PC-9 (cell line): ENCODE measurements around the gene FGF1. TPM values are rescaled to one million over a fixed set of nuclear protein-coding genes. Genes with fewer than 3 reads are reported as not detected.
A peak's percentile ranks its signal among the peaks of the same experiment; 100 is the strongest.

Experiments used
- BruUV-seq: library from RNA; stranded (reverse); fragments of 400-500 nt; replicated peaks from 2 replicates; lab custom pipeline; 2021; lab: Mats Ljungman, UMichigan
- CTCF ChIA-PET: fragments of 300-600 bp; sonication (Branson Sonifier 250); formaldehyde crosslinking; loops from one replicate; lab custom pipeline; 2022; ENCODE audit warnings: antibody characterized with exemption; lab: Charles Lee
- POLR2A ChIA-PET: fragments of 300-600 bp; sonication (Branson Sonifier 250); formaldehyde crosslinking; loops from one replicate; lab custom pipeline; 2022; ENCODE audit warnings: antibody characterized with exemption; ENCODE audit not compliant: unreplicated experiment; lab: Charles Lee
- DNase-seq, 2 experiments: peaks; one replicate each; pipeline versions ENCODE4 v3.0.0 to v3.0.0-alpha.2; 2015 to 2022; ENCODE audit warnings: mixed read lengths in 1 of 2
- H2AFZ ChIP-seq: fragments of 200-600 bp; sonication (generic); 2 replicates; pipeline ENCODE4 v1.8.1; 2017; ENCODE audit warnings: antibody characterized with exemption
- H3F3A ChIP-seq: fragments of 200-600 bp; sonication (generic); 2 replicates; pipeline ENCODE4 v1.8.1; 2017; ENCODE audit warnings: antibody characterized with exemption, mild to moderate bottlenecking, low read depth; ENCODE audit not compliant: insufficient read depth
- H3K27ac ChIP-seq: fragments of 200-600 bp; sonication (generic); 2 replicates; pipeline ENCODE4 v1.6.1; 2016; ENCODE audit warnings: mixed run types
- H3K27me3 ChIP-seq: fragments of 200-600 bp; sonication (generic); 2 replicates; pipeline ENCODE4 v1.6.1; 2016; ENCODE audit warnings: low read depth, mixed run types; ENCODE audit not compliant: insufficient read depth
- H3K36me3 ChIP-seq: fragments of 200-600 bp; sonication (generic); 2 replicates; pipeline ENCODE4 v1.6.1; 2016; ENCODE audit warnings: low read depth, mixed run types
- H3K4me1 ChIP-seq: fragments of 200-600 bp; sonication (generic); replicated peaks from 2 replicates; pipeline ENCODE4 v1.6.1; 2016; ENCODE audit warnings: mixed run types; ENCODE audit not compliant: insufficient read depth
- H3K4me2 ChIP-seq: fragments of 200-600 bp; sonication (generic); 2 replicates; pipeline ENCODE4 v1.6.1; 2017; ENCODE audit warnings: mixed run types
- H3K4me3 ChIP-seq: fragments of 200-600 bp; sonication (generic); 2 replicates; pipeline ENCODE4 v1.6.1; 2016; ENCODE audit warnings: mixed run types
- H3K79me2 ChIP-seq: fragments of 200-600 bp; sonication (generic); 2 replicates; pipeline ENCODE4 v1.6.1; 2017; ENCODE audit warnings: low read depth, mixed run types
- H3K9me2 ChIP-seq: fragments of 200-600 bp; sonication (generic); 2 replicates; pipeline ENCODE4 v1.8.1; 2017; ENCODE audit warnings: mild to moderate bottlenecking; ENCODE audit not compliant: insufficient read depth
- H3K9me3 ChIP-seq: fragments of 200-600 bp; sonication (generic); 2 replicates; pipeline ENCODE4 v1.8.1; 2016; ENCODE audit warnings: low read depth; ENCODE audit not compliant: insufficient read depth
- H4K20me1 ChIP-seq: fragments of 200-600 bp; sonication (generic); 2 replicates; pipeline ENCODE4 v1.8.1; 2017; ENCODE audit not compliant: insufficient read depth
- CTCF ChIP-seq: fragments of 200-600 bp; sonication (generic); conservative IDR thresholded peaks from 2 replicates; pipeline ENCODE4 v1.6.1; 2017; ENCODE audit warnings: mixed run types, antibody characterized with exemption, mild to moderate bottlenecking, moderate library complexity
- EZH2 ChIP-seq: fragments of 200-600 bp; sonication (generic); IDR thresholded peaks from 2 replicates; pipeline ENCODE4 v1.8.0; 2017; ENCODE audit warnings: antibody characterized with exemption, low read depth
- intact Hi-C: fragments of 100-400 bp; cut with micrococcal nuclease; formaldehyde crosslinking; loops from one replicate; pipeline ENCODE4 v1.10.0; 2022; ENCODE audit not compliant: unreplicated experiment
- total RNA-seq: library from RNA; stranded (reverse); gene quantifications from 2 replicates; pipeline ENCODE4 v1.2.3, GENCODE V29; 2021

Gene FGF1
- total RNA-seq, 1 experiment from 2014 or later, result 0.44 TPM

DNA sequence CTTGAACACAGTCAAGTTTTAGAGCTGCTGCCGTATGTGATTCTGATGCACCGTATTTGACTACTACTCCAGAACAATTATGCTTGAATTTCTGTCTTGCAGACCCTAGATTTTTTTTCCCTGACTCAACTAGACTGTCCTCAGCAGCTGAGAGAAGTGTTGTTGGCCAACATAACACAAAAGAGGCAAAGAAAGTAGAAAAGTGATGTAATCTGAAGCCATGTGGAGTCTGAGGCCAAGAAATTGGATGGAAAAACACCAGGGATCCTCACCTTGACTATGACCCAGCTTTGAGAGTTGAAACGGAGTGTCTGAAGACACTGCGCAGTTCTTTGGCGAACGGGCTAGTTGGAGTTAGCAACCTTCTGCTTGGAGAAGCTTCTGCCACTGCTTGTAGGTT lies 36.3 kb upstream of the FGF1 start:
- BruUV-seq, result no TSS peak
- Histone ChIP-seq H4K20me1 (no peaks in the 10 kb centered on the region), H3K4me1 (peaks cover 76% of the 10 kb centered on the region), H3F3A (peaks cover 65% of the 10 kb centered on the region), H2AFZ (no peak overlapping the region), H3K4me2 (no peak overlapping the region), H3K79me2 (no peaks in the 10 kb centered on the region), H3K9me3 (no peaks in the 10 kb centered on the region), H3K27ac (no peak overlapping the region; the same call in 1 of the 2 replicates), H3K27me3 (no peaks in the 10 kb centered on the region), H3K9me2 (no peaks in the 10 kb centered on the region), H3K4me3 (no peak overlapping the region), H3K36me3 (no peaks in the 10 kb centered on the region)
- CTCF ChIA-PET, result no interaction called here
- POLR2A ChIA-PET, result no interaction called here
- intact Hi-C loops, result no loop called here
- peak in 1 of 2 experiments; percentile 12 for DNase-seq
- no peak for TF ChIP-seq CTCF
- TF ChIP-seq EZH2, result no peak

GRCh38 chr5:142720641-142721271 lies 34.9 kb upstream of the FGF1 start:
- H4K20me1 ChIP-seq, result no peaks in the 10 kb centered on the region
- TF ChIP-seq EZH2 (no peak), CTCF (peak; percentile 40; the same call in 1 of the 2 replicates)
- peaks cover 64% of the 10 kb centered on the region for H3K4me1 ChIP-seq
- intact Hi-C loops, result loop anchor here (2.0 kb wide), 2 partner anchors 20 to 50 kb away; partner anchors contain the start of gene ARHGAP26
- peak overlapping the region; percentile 80 for H3K27ac ChIP-seq
- H3K4me3 ChIP-seq, result peak overlapping the region; percentile 27; the same call in 1 of the 2 replicates
- DNase-seq, result peak; percentile 57 to 96
- H3K79me2 ChIP-seq, result no peaks in the 10 kb centered on the region
- peaks cover 53% of the 10 kb centered on the region for H3F3A ChIP-seq
- no peak overlapping the region for H2AFZ ChIP-seq
- peak overlapping the region; percentile 73 for H3K4me2 ChIP-seq
- H3K36me3 ChIP-seq, result no peaks in the 10 kb centered on the region
- H3K9me3 ChIP-seq, result no peaks in the 10 kb centered on the region
- no peaks in the 10 kb centered on the region for H3K9me2 ChIP-seq
- no TSS peak for BruUV-seq
- no peaks in the 10 kb centered on the region for H3K27me3 ChIP-seq
- ChIA-PET CTCF (interaction anchor here (0.6 to 1.3 kb wide), 2 partner anchors 48 to 160 kb away, joined by 4 to 6 read pairs; no protein-coding TSS in a partner anchor), POLR2A (interaction anchor here (0.5 to 0.7 kb wide), 2 partner anchors 19 to 21 kb away, joined by 3 to 4 read pairs; no protein-coding TSS in a partner anchor)

GRCh38 chr5:142719836-142720370 lies 34.0 kb upstream of the FGF1 start:
- ChIA-PET CTCF (interaction anchor here (0.6 kb wide), 1 partner anchor 93 kb away, joined by 4 read pairs; no protein-coding TSS in a partner anchor), POLR2A (interaction anchor here (0.7 kb wide), 1 partner anchor 22 kb away, joined by 3 read pairs; no protein-coding TSS in a partner anchor)
- Histone ChIP-seq H3F3A (peaks cover 45% of the 10 kb centered on the region), H3K4me3 (peak overlapping the region; percentile 27; the same call in 1 of the 2 replicates), H2AFZ (no peak overlapping the region), H3K9me3 (no peaks in the 10 kb centered on the region), H3K9me2 (no peaks in the 10 kb centered on the region), H3K4me2 (peak overlapping the region; percentile 73), H3K79me2 (no peaks in the 10 kb centered on the region), H3K4me1 (peaks cover 55% of the 10 kb centered on the region), H3K27me3 (no peaks in the 10 kb centered on the region), H4K20me1 (no peaks in the 10 kb centered on the region), H3K27ac (peak overlapping the region; percentile 80), H3K36me3 (no peaks in the 10 kb centered on the region)
- DNase-seq, result peak in 1 of 2 experiments; percentile 32
- intact Hi-C loops, result loop anchor here (2.0 to 5.0 kb wide), 3 partner anchors 21 to 1467 kb away; partner anchors contain the start of gene ARHGAP26
- no TSS peak for BruUV-seq
- no peak for TF ChIP-seq CTCF
- no peak for TF ChIP-seq EZH2
